ENCODE measurements around the gene PRSS8. TPM values are rescaled to one million over a fixed set of nuclear protein-coding genes. Genes with fewer than 3 reads are reported as not detected.

The PRSS8 gene
- total RNA-seq, 1 donor from 2014 or later, result 75.4 TPM

DNA sequence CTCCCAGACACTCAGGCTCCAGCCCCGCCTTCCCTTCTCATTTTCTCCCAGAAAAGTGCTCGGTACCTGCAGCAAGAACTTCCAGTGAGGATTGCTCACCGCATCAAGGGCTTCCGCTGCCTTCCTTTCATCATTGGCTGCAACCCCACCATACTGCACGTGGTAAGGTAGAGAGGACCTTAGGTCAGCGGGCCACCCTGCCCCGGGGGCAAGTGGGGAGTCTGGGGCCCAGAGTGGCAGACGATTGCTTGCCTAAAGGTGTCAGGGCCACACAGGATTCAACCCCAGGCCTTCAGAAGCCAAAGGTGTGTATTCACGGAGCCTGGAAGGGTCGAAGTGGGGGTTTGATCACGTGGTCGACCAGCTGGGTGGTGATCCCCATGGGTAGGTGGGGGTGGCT lies 25.9 kb downstream of the PRSS8 start:
- Histone ChIP-seq H3K27ac (no peak overlapping the region), H3K9me3 (no peaks in the 10 kb centered on the region)
- intact Hi-C loops (cut with DNase I), result no loop called here

DNA sequence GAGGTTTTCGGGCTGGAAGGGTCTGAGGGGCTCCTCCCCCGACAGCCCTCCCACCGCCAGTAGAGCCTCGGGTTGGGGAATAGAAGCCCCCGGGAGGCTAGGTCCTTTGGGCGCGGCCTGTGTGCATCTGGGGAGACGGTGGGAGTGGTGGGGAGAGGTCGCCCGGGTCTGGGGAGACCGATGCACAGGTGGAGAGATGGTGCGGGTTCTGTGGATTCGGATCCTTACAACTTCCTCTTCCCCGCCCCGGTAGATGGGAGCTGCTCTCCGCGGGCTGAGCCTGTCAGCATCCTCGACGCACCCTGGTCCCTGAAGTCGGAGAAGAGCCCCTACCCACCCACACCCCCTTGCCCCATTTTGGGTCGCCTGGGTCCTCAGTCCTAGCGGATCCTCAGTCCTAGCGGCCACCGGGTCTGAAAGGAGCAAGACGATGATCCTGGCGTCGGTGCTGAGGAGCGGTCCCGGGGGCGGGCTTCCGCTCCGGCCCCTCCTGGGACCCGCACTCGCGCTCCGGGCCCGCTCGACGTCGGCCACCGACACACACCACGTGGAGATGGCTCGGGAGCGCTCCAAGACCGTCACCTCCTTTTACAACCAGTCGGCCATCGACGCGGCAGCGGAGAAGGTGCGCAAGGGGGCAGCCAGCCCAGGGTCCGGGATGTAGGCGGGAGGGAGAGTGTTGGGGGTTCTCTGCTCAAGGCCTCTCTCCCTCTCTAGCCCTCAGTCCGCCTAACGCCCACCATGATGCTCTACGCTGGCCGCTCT lies 26.6 kb downstream of the PRSS8 start:
- Histone ChIP-seq H3K4me3 (peak overlapping the region; percentile 90), H3K27ac (peak overlapping the region; percentile 90), H3K4me1 (peaks cover 31% of the 10 kb centered on the region), H3K9me3 (no peaks in the 10 kb centered on the region), H3K36me3 (peaks cover 38% of the 10 kb centered on the region), H3K27me3 (ENCODE audit: low read depth) (no peaks in the 10 kb centered on the region)
- DNase-seq (no peak), ATAC-seq (peak in 1 of 2 donors; percentile 1)
- TF ChIP-seq, protein P1, sequence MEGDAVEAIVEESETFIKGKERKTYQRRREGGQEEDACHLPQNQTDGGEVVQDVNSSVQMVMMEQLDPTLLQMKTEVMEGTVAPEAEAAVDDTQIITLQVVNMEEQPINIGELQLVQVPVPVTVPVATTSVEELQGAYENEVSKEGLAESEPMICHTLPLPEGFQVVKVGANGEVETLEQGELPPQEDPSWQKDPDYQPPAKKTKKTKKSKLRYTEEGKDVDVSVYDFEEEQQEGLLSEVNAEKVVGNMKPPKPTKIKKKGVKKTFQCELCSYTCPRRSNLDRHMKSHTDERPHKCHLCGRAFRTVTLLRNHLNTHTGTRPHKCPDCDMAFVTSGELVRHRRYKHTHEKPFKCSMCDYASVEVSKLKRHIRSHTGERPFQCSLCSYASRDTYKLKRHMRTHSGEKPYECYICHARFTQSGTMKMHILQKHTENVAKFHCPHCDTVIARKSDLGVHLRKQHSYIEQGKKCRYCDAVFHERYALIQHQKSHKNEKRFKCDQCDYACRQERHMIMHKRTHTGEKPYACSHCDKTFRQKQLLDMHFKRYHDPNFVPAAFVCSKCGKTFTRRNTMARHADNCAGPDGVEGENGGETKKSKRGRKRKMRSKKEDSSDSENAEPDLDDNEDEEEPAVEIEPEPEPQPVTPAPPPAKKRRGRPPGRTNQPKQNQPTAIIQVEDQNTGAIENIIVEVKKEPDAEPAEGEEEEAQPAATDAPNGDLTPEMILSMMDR (IDR thresholded peaks at IDR 0.05), result no peak
- intact Hi-C loops (cut with DNase I), result no loop called here

More for the DNA sequence above, 25.9 kb downstream of the PRSS8 start:
- ATAC-seq, result no peak
- Histone ChIP-seq H3K27me3 (ENCODE audit: low read depth) (no peaks in the 10 kb centered on the region), H3K4me3 (no peak overlapping the region), H3K36me3 (peaks cover 38% of the 10 kb centered on the region), H3K4me1 (peaks cover 37% of the 10 kb centered on the region)
- DNase-seq, result no peak
- TF ChIP-seq, protein P1 (IDR thresholded peaks at IDR 0.05), result no peak

DNA sequence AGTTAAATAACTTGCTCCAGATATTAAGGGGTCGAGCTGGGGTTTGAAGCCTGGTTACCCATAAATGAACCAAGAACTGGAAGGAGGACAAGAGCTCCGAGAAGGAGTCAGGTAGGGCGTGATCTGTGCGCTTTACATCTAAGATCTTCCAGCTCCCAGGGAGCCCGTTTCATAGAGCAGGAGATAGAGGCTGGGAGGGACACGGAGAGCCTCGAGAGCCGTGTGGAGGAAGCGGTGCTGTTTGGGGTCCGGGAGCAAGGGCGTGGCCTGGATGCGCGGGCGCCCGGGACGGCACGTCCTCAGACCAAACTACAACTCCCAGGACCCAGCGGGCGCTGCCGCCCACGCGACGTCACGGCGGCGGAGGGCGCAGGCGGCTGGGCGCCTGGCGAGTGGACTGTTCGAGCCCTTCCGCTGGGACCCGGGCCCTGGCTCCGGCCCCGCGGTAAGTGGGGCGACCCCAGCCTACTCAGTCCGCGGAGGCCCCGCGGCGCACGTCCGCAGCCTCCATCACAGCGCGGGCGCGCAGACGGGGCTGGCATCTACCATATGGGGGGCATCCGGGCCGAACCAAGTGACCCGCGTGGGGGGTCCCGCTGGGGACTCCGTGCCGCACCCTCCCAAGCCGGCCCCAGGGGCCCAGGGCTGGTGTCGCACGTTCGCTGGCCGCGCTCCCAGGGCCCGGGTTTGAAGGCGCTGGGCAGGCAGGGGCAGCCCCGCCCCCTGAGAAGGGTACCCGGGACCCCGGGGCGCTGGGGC lies 27.3 kb downstream of the PRSS8 start, which contains the start of gene BCKDK:
Gene BCKDK, plus strand, starts transcription at position 352 of the 759 bp plus-strand sequence. CDS start 838 bp downstream, outside the sequence.
- Histone ChIP-seq H3K27me3 (ENCODE audit: low read depth) (no peaks in the 10 kb centered on the region), H3K9me3 (no peaks in the 10 kb centered on the region), H3K36me3 (peaks cover 38% of the 10 kb centered on the region), H3K27ac (peak within 1 kb of the TSS; percentile 90), H3K4me1 (peaks cover 24% of the 10 kb centered on the region), H3K4me3 (peak within 1 kb of the TSS; percentile 90)
- TF ChIP-seq, protein P1 (IDR thresholded peaks at IDR 0.05), result no peak
- ATAC-seq (peak; percentile 83 to 92), DNase-seq (peak; percentile 86)
- intact Hi-C loops (cut with DNase I), result no loop called here

DNA sequence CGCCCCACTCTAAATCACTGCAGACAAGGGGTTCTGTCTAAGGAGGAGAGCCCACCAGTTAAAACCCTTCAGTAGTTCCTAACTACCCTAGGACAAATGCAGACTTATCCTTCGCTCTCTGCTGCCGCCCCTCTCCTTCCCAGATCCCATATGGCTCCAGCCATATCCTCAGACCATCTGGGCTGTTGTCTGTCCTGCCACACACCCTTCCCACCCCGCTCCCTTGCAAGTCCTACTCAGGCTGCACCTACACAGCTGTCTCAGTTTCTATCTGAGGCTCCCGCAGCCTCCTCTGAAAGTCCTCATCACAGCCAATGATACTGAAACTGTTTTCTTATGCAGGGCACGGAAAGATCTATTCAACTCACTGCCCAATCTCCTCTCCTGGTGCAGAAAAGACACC lies 28.1 kb downstream of the PRSS8 start:
- TF ChIP-seq, protein P1 (IDR thresholded peaks at IDR 0.05), result no peak
- Histone ChIP-seq H3K36me3 (peaks cover 32% of the 10 kb centered on the region), H3K9me3 (no peaks in the 10 kb centered on the region), H3K4me1 (peaks cover 20% of the 10 kb centered on the region), H3K27me3 (ENCODE audit: low read depth) (no peaks in the 10 kb centered on the region), H3K4me3 (no peak overlapping the region), H3K27ac (no peak overlapping the region)
- DNase-seq (no peak), ATAC-seq (no peak)
- intact Hi-C loops (cut with DNase I), result no loop called here

DNA sequence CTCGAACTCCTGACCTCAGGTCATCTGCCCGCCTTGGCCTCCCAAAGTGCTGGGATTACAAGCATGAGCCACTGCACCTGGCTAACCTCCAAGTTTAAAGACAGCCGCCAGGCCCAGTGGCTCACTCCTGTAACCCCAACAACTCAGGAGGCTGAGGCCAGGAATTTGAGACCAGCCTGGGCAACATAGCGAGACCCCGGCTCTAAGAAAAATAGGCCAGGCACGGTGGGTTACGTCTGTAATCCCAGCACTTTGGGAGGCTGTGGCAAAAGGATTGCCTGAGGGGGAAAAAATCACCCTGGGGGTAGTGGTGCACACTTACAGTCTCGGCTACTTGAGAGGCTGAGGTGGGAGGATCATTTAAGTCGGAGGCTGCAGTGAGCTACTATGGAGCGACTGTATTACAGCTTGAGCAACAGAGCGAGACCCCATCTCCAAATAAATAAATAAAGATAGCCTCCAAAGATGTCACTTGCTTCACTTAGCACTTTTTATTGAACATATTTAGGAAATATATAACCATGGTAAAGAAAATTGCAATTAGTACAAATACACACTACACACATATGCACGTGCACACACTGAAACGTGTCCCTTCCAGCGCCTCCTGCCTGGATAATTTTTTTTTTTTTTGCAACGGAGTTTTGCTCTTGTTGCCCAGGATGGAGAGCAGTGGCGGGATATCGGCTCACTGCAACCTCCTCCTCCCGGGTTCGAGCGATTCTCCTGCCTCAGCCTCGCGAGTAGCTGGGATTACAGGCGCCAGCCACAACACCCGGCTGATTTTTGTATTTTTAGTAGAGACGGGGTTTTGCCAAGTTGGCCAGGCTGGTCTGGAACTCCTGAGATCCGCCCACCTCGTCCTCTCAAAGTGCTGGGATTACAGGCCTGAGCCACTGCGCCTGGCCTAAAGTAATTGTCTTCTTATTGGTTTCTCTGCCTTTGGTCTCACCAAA lies 28.7 kb downstream of the PRSS8 start:
- Histone ChIP-seq H3K36me3 (peaks cover 25% of the 10 kb centered on the region), H3K27me3 (ENCODE audit: low read depth) (no peaks in the 10 kb centered on the region), H3K27ac (no peak overlapping the region), H3K9me3 (no peaks in the 10 kb centered on the region), H3K4me3 (no peak overlapping the region), H3K4me1 (peaks cover 20% of the 10 kb centered on the region)
- ATAC-seq (no peak), DNase-seq (no peak)
- intact Hi-C loops (cut with DNase I), result no loop called here
- TF ChIP-seq, protein P1 (IDR thresholded peaks at IDR 0.05), result no peak

Measured in lower lobe of right lung (tissue), 2 donors.